H9 (cell line): ENCODE data around the gene NPAS2. TPM values are rescaled to one million over a fixed set of nuclear protein-coding genes. Genes with fewer than 3 reads are reported as not detected.

ENCODE experiments used
- DNase-seq: peaks from one replicate; pipeline ENCODE4 v3.0.0-alpha.2; 2017
- H2AFZ ChIP-seq: one replicate; pipeline ENCODE4 v1.6.1; 2013; ENCODE audit warnings: mild to moderate bottlenecking, low read length, control low read depth, moderate library complexity
- H2AK5ac ChIP-seq: 2 replicates; pipeline ENCODE4 v1.6.1; 2013; ENCODE audit warnings: low read length, control low read depth, mixed read lengths; ENCODE audit not compliant: insufficient read length
- H2BK120ac ChIP-seq: one replicate; pipeline ENCODE4 v1.6.1; 2013; ENCODE audit warnings: low read depth, mild to moderate bottlenecking, low read length, control low read depth, inconsistent platforms; ENCODE audit not compliant: poor library complexity, severe bottlenecking
- H2BK12ac ChIP-seq: 2 replicates; pipeline ENCODE4 v1.6.1; 2013; ENCODE audit warnings: low read length, control low read depth, mixed read lengths, low read depth; ENCODE audit not compliant: insufficient read length
- H2BK15ac ChIP-seq: 2 replicates; pipeline ENCODE4 v1.6.1; 2013; ENCODE audit warnings: low read depth, low read length, control low read depth
- H2BK20ac ChIP-seq: one replicate; pipeline ENCODE4 v1.6.1; 2013; ENCODE audit warnings: low read depth, mild to moderate bottlenecking, low read length, control low read depth, inconsistent platforms; ENCODE audit not compliant: poor library complexity, severe bottlenecking
- H2BK5ac ChIP-seq: 2 replicates; pipeline ENCODE4 v1.6.1; 2013; ENCODE audit warnings: low read length, control low read depth, mixed read lengths; ENCODE audit not compliant: insufficient read length
- H3K14ac ChIP-seq: 2 replicates; pipeline ENCODE4 v1.6.1; 2013; ENCODE audit warnings: low read length, control low read depth; ENCODE audit not compliant: insufficient read depth
- H3K18ac ChIP-seq: 2 replicates; pipeline ENCODE4 v1.6.1; 2013; ENCODE audit warnings: low read depth, mild to moderate bottlenecking, mixed read lengths, low read length, control low read depth; ENCODE audit not compliant: insufficient read length
- H3K23ac ChIP-seq: 2 replicates; pipeline ENCODE4 v1.6.1; 2013; ENCODE audit warnings: low read length, control low read depth, mixed read lengths, low read depth; ENCODE audit not compliant: insufficient read length
- H3K23me2 ChIP-seq: 2 replicates; pipeline ENCODE4 v1.6.1; 2013; ENCODE audit warnings: low read depth, mild to moderate bottlenecking, mixed read lengths, low read length, control low read depth; ENCODE audit not compliant: insufficient read length, poor library complexity, severe bottlenecking
- H3K27ac ChIP-seq: 2 replicates; pipeline ENCODE4 v1.5.1; 2013; ENCODE audit warnings: low read length, control low read depth, mixed read lengths, low read depth; ENCODE audit not compliant: insufficient read length
- H3K27me3 ChIP-seq: 2 replicates; pipeline ENCODE4 v1.6.1; 2013; ENCODE audit warnings: low read length, control low read depth, inconsistent platforms; ENCODE audit not compliant: insufficient read depth
- H3K4ac ChIP-seq: 2 replicates; pipeline ENCODE4 v1.6.1; 2013; ENCODE audit warnings: low read depth, mild to moderate bottlenecking, control low read depth, inconsistent platforms, low read length, moderate library complexity
- H3K4me1 ChIP-seq: 2 replicates; pipeline ENCODE4 v1.6.1; 2013; ENCODE audit warnings: low read length, control low read depth, inconsistent platforms; ENCODE audit not compliant: insufficient read depth
- H3K4me2 ChIP-seq: 2 replicates; pipeline ENCODE4 v1.6.1; 2013; ENCODE audit warnings: low read length, control low read depth, mixed read lengths; ENCODE audit not compliant: insufficient read length, insufficient read depth
- H3K56ac ChIP-seq: 2 replicates; pipeline ENCODE4 v1.6.1; 2013; ENCODE audit warnings: low read depth, mild to moderate bottlenecking, mixed read lengths, low read length, control low read depth; ENCODE audit not compliant: insufficient read length
- H3K79me1 ChIP-seq: 2 replicates; pipeline ENCODE4 v1.6.1; 2013; ENCODE audit warnings: low read depth, mild to moderate bottlenecking, moderate library complexity, low read length, control low read depth, inconsistent platforms; ENCODE audit not compliant: insufficient read depth, poor library complexity, severe bottlenecking
- H3K79me2 ChIP-seq: 2 replicates; pipeline ENCODE4 v1.6.1; 2013; ENCODE audit warnings: low read length, control low read depth, inconsistent platforms; ENCODE audit not compliant: insufficient read depth
- H3K9ac ChIP-seq: 2 replicates; pipeline ENCODE4 v1.6.1; 2013; ENCODE audit warnings: low read length, control low read depth, mixed read lengths; ENCODE audit not compliant: insufficient read length; ENCODE audit errors: extremely low read depth
- H3K9me3 ChIP-seq: one replicate; pipeline ENCODE4 v1.6.1; 2013; ENCODE audit warnings: low read depth, low read length, inconsistent platforms; ENCODE audit not compliant: control insufficient read depth
- H3T11ph ChIP-seq: one replicate; pipeline ENCODE4 v1.6.1; 2013; ENCODE audit warnings: mild to moderate bottlenecking, low read length, control low read depth, inconsistent platforms
- H4K20me1 ChIP-seq: one replicate; pipeline ENCODE4 v1.6.1; 2013; ENCODE audit not compliant: control insufficient read depth, insufficient read length, insufficient read depth
- H4K5ac ChIP-seq: 2 replicates; pipeline ENCODE4 v1.6.1; 2013; ENCODE audit warnings: low read depth, mild to moderate bottlenecking, mixed read lengths, low read length, control low read depth; ENCODE audit not compliant: insufficient read length
- H4K8ac ChIP-seq: replicated peaks from 2 replicates; pipeline ENCODE4 v1.6.1; 2013; ENCODE audit warnings: low read length, control low read depth, mixed read lengths, low read depth; ENCODE audit not compliant: insufficient read length
- H4K91ac ChIP-seq: 2 replicates; pipeline ENCODE4 v1.6.1; 2013; ENCODE audit warnings: low read depth, mild to moderate bottlenecking, moderate library complexity, mixed read lengths, low read length, control low read depth; ENCODE audit not compliant: insufficient read length
- H3K27ac Mint-ChIP-seq, 3 experiments: 2 replicates in 2 of 3; 3 replicates in 1 of 3; pipeline ENCODE4 v1.8.0; 2020 to 2021; ENCODE audit warnings: mixed read lengths in 3 of 3, mild to moderate bottlenecking in 1 of 3, moderate library complexity in 1 of 3
- H3K27me3 Mint-ChIP-seq: 2 replicates; pipeline ENCODE4 v1.8.0; 2021; ENCODE audit warnings: low read depth, mild to moderate bottlenecking, moderate library complexity, mixed read lengths
- H3K36me3 Mint-ChIP-seq, 3 experiments: 2 replicates in 2 of 3; 3 replicates in 1 of 3; pipeline ENCODE4 v1.8.0; 2020 to 2021; ENCODE audit warnings: low read depth in 3 of 3, mixed read lengths in 3 of 3; ENCODE audit not compliant: insufficient read depth in 1 of 3
- H3K4me1 Mint-ChIP-seq, 2 experiments: 2 replicates each; pipeline ENCODE4 v1.8.0; 2020; ENCODE audit warnings: mixed read lengths in 2 of 2
- H3K4me3 Mint-ChIP-seq, 2 experiments: 2 replicates in 1 of 2; 3 replicates in 1 of 2; pipeline ENCODE4 v1.8.0; 2020 to 2021; ENCODE audit warnings: mild to moderate bottlenecking in 2 of 2, mixed read lengths in 2 of 2, moderate library complexity in 1 of 2
- H3K9me3 Mint-ChIP-seq, 2 experiments: 2 replicates in 1 of 2; 3 replicates in 1 of 2; pipeline ENCODE4 v1.8.0; 2020; ENCODE audit warnings: mild to moderate bottlenecking in 2 of 2, mixed read lengths in 2 of 2, moderate library complexity in 1 of 2
- WGBS: extraction: QIAGEN DNeasy Blood & Tissue Kit; methylation state at CpG from one replicate; pipeline ENCODE4 v1.1.7; 2013; ENCODE audit warnings: missing lambda C conversion rate, low lambda C conversion rate, mixed read lengths; ENCODE audit not compliant: insufficient read length; ENCODE audit errors: extremely low coverage; 5-methylcytosine and 5-hydroxymethylcytosine counted together
- total RNA-seq: library from RNA; stranded (reverse); gene quantifications from 2 replicates; pipeline ENCODE4 v1.2.1, GENCODE V29; 2021
- TF ChIP-seq, protein P1 (sequence below): fragments of 200-600 bp; sonication (generic); conservative IDR thresholded peaks from 3 replicates; pipeline ENCODE4 v1.8.0; 2021; ENCODE audit warnings: antibody characterized with exemption, mild to moderate bottlenecking

Gene NPAS2
- total RNA-seq, 1 experiment from 2014 or later, result 1.3 TPM

DNA sequence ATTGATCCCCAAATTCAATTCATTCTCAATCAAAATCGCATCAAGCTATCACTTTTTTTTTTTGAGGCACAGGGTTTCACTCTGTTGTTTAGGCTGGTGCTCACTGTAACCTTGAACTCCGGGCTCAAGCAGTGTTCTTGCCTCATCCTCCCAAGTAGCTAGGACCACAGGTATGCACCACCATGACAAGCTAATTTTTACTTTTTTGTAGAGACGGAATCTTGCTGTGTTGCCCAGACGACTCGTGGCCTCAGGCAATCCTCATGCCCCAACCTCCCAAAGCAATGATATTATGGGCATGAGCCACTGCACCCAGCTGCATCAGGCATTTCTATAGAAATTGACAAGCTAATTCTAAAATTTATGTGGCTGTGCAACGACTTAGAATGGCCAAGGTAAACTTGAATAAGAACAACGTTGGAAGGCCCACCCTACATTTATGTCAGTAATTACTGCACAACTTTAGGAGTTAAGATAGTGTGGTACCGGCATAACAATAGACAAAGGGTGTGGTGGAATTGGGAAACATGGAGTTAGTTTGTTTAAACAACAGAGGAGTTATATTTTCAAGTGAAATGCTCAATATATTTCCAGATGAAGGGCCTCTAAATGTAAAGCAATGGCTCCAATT lies 78.2 kb downstream of the NPAS2 start:
- H3K79me2 ChIP-seq, result no peaks in the 10 kb centered on the region
- TF ChIP-seq, protein P1, sequence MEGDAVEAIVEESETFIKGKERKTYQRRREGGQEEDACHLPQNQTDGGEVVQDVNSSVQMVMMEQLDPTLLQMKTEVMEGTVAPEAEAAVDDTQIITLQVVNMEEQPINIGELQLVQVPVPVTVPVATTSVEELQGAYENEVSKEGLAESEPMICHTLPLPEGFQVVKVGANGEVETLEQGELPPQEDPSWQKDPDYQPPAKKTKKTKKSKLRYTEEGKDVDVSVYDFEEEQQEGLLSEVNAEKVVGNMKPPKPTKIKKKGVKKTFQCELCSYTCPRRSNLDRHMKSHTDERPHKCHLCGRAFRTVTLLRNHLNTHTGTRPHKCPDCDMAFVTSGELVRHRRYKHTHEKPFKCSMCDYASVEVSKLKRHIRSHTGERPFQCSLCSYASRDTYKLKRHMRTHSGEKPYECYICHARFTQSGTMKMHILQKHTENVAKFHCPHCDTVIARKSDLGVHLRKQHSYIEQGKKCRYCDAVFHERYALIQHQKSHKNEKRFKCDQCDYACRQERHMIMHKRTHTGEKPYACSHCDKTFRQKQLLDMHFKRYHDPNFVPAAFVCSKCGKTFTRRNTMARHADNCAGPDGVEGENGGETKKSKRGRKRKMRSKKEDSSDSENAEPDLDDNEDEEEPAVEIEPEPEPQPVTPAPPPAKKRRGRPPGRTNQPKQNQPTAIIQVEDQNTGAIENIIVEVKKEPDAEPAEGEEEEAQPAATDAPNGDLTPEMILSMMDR, result no peak
- no peak overlapping the region for H3K27ac ChIP-seq
- Mint-ChIP-seq H3K4me1 (peaks cover 21 to 23% of the 10 kb centered on the region in 2 experiments), H3K27ac (peak overlapping the region in 1 of 3 experiments; percentile 37; a peak in 1 of 7 replicates), H3K27me3 (no peaks in the 10 kb centered on the region), H3K4me3 (no peak overlapping the region), H3K9me3 (no peaks in the 10 kb centered on the region), H3K36me3 (peaks cover 0 to 2% (median 0%) of the 10 kb centered on the region in 3 experiments; a peak in 1 of 7 replicates)
- no peak overlapping the region for H2BK15ac ChIP-seq
- H3T11ph ChIP-seq, result no peak overlapping the region
- no peak overlapping the region for H3K4ac ChIP-seq
- H4K91ac ChIP-seq, result no peak overlapping the region
- H3K14ac ChIP-seq, result no peak overlapping the region
- H3K79me1 ChIP-seq, result no peaks in the 10 kb centered on the region
- no peak overlapping the region for H4K5ac ChIP-seq
- H2AK5ac ChIP-seq, result no peak overlapping the region
- H3K9me3 ChIP-seq, result no peaks in the 10 kb centered on the region
- no peak overlapping the region for H3K4me2 ChIP-seq
- H3K4me1 ChIP-seq, result peaks cover 4% of the 10 kb centered on the region; the same call in 1 of the 2 replicates
- H2AFZ ChIP-seq, result no peak overlapping the region
- H2BK12ac ChIP-seq, result no peak overlapping the region
- no peak overlapping the region for H3K56ac ChIP-seq
- H3K23me2 ChIP-seq, result no peaks in the 10 kb centered on the region
- WGBS, result no CpG with 5 or more reads among the region's 8 CpGs
- H3K18ac ChIP-seq, result no peak overlapping the region
- no peak for DNase-seq
- H3K9ac ChIP-seq, result no peak overlapping the region
- no peak overlapping the region for H4K8ac ChIP-seq
- H3K27me3 ChIP-seq, result no peaks in the 10 kb centered on the region
- H2BK120ac ChIP-seq, result no peak overlapping the region
- H2BK20ac ChIP-seq, result no peak overlapping the region
- H3K23ac ChIP-seq, result no peak overlapping the region
- no peak overlapping the region for H2BK5ac ChIP-seq
- no peaks in the 10 kb centered on the region for H4K20me1 ChIP-seq
